Rectal smooth muscle tissue (tissue), 1 donor: ENCODE data around the gene KCNG4.
"Not testable (repeated sequence)": the region's sequence is repeated elsewhere in the genome, so short reads cannot be mapped to it uniquely, and the experiment has no call there.

Source experiments
- H3K27ac ChIP-seq: one replicate; pipeline ENCODE4 v1.7.0; 2013; ENCODE audit warnings: low read depth, low read length, inconsistent platforms
- H3K27me3 ChIP-seq: one replicate; pipeline ENCODE4 v1.7.0; 2013; ENCODE audit warnings: low read length; ENCODE audit not compliant: control insufficient read depth, insufficient read depth
- H3K36me3 ChIP-seq: one replicate; pipeline ENCODE4 v1.7.0; 2013; ENCODE audit warnings: low read length; ENCODE audit not compliant: control insufficient read depth, insufficient read depth
- H3K4me1 ChIP-seq: one replicate; pipeline ENCODE4 v1.7.0; 2013; ENCODE audit warnings: low read length; ENCODE audit not compliant: control insufficient read depth, insufficient read depth
- H3K4me3 ChIP-seq: one replicate; pipeline ENCODE4 v1.7.0; 2013; ENCODE audit warnings: low read length
- H3K9ac ChIP-seq: one replicate; pipeline ENCODE4 v1.7.0; 2013; ENCODE audit warnings: low read length

The KCNG4 gene

DNA sequence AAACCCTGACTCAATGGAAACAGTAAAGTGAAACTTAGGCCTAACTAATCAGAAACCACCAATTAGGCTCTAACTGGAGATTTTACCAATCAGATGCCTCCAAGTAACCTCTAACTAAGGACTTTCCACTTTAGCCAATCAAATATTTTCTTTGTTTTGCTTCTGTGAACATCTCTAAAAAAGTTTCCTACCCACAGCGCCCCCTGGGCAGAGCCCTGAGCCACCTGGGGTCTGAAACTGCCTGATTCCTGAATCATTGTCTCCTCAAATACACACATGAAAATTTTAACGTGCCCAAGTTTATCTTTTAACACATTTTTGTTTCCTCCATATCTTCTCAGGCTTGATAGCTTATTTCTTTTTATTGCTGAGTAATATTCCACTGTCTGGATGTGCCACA lies 29.8 kb downstream of the KCNG4 start:
- no peak overlapping the region for H3K27ac ChIP-seq
- no peaks in the 10 kb centered on the region for H3K4me1 ChIP-seq
- H3K9ac ChIP-seq: no peak overlapping the region
- no peak overlapping the region for H3K4me3 ChIP-seq
- no peaks in the 10 kb centered on the region for H3K36me3 ChIP-seq
- H3K27me3 ChIP-seq: no peaks in the 10 kb centered on the region

DNA sequence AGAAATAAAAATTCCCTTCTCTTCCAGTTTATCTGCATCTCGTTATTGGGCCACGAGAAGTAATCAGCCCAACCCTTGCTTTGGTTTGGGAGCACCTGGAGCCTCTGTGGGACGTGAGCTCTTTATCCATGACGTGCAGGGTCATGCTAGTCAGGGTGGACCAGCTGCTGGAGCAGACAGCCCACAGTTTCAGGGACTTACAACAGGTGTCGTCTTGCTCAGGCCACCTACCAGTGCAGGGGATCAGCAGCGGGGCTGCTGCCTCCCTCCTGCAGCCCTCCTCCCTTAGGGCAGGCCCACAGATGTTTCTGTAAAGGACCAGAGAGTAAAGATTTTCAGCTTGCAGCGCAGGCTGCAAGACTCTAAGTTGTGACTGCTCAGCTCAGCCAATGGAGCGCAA lies 31.9 kb downstream of the KCNG4 start:
- Histone ChIP-seq H3K27ac (no peak overlapping the region), H3K4me3 (no peak overlapping the region), H3K4me1 (no peaks in the 10 kb centered on the region), H3K36me3 (no peaks in the 10 kb centered on the region), H3K9ac (no peak overlapping the region), H3K27me3 (no peaks in the 10 kb centered on the region)

- H3K36me3 ChIP-seq: no peaks in the 10 kb centered on the region
- no peaks in the 10 kb centered on the region for H3K4me1 ChIP-seq
- no peaks in the 10 kb centered on the region for H3K27me3 ChIP-seq
- H3K9ac ChIP-seq: no peak overlapping the region
- H3K4me3 ChIP-seq: no peak overlapping the region
- H3K27ac ChIP-seq: no peak overlapping the region
These were observed 32.6 kb downstream of the KCNG4 start for GRCh38 chr16:84207251-84207650.

GRCh38 chr16:84205976-84206691 lies 33.7 kb downstream of the KCNG4 start:
- H3K36me3 ChIP-seq: no peaks in the 10 kb centered on the region
- H3K27me3 ChIP-seq: no peaks in the 10 kb centered on the region
- H3K27ac ChIP-seq: no peak overlapping the region
- no peaks in the 10 kb centered on the region for H3K4me1 ChIP-seq
- H3K9ac ChIP-seq: no peak overlapping the region
- H3K4me3 ChIP-seq: no peak overlapping the region

DNA sequence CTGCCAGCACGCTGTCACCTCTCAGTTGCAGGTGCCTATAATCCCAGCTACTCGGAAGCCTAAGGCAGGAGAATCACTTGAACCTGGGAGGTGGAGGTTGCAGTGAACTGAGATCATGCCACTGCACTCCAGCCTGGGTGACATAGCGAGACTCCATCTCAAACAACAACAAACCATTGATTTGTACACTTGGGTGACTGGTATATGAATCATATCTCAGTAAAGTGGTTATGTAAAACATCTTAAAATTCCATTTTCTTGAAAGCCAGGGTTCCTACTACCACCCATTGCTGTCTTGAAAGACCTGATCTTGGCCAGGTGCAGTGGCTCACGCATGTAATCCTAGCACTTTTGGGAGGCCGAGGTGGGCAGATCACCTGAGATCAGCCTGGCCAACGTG lies 34.7 kb downstream of the KCNG4 start:
- not testable (repeated sequence) for H3K36me3 ChIP-seq, H3K27ac ChIP-seq, H3K4me1 ChIP-seq, H3K9ac ChIP-seq, H3K27me3 ChIP-seq, H3K4me3 ChIP-seq

GRCh38 chr16:84204551-84204950 lies 35.3 kb downstream of the KCNG4 start:
- H3K9ac ChIP-seq, H3K4me1 ChIP-seq, H3K36me3 ChIP-seq, H3K27me3 ChIP-seq, H3K27ac ChIP-seq, H3K4me3 ChIP-seq: not testable (repeated sequence)

- Histone ChIP-seq H3K27me3 (no peaks in the 10 kb centered on the region), H3K27ac (no peak overlapping the region), H3K9ac (no peak overlapping the region), H3K4me3 (no peak overlapping the region), H3K4me1 (no peaks in the 10 kb centered on the region), H3K36me3 (no peaks in the 10 kb centered on the region)
These were observed 40.0 kb downstream of the KCNG4 start for GRCh38 chr16:84199861-84200260.

GRCh38 chr16:84199097-84199496 lies 40.7 kb downstream of the KCNG4 start:
- H3K9ac ChIP-seq: no peak overlapping the region

GRCh38 chr16:84198401-84198800 lies 41.4 kb downstream of the KCNG4 start:
- Histone ChIP-seq H3K4me3 (no peak overlapping the region), H3K27ac (no peak overlapping the region), H3K27me3 (no peaks in the 10 kb centered on the region), H3K36me3 (no peaks in the 10 kb centered on the region), H3K9ac (no peak overlapping the region), H3K4me1 (no peaks in the 10 kb centered on the region)

More at GRCh38 chr16:84199097-84199496, 40.7 kb downstream of the KCNG4 start:
- Histone ChIP-seq H3K4me1 (no peaks in the 10 kb centered on the region), H3K27me3 (no peaks in the 10 kb centered on the region), H3K36me3 (no peaks in the 10 kb centered on the region), H3K4me3 (no peak overlapping the region), H3K27ac (no peak overlapping the region)

DNA sequence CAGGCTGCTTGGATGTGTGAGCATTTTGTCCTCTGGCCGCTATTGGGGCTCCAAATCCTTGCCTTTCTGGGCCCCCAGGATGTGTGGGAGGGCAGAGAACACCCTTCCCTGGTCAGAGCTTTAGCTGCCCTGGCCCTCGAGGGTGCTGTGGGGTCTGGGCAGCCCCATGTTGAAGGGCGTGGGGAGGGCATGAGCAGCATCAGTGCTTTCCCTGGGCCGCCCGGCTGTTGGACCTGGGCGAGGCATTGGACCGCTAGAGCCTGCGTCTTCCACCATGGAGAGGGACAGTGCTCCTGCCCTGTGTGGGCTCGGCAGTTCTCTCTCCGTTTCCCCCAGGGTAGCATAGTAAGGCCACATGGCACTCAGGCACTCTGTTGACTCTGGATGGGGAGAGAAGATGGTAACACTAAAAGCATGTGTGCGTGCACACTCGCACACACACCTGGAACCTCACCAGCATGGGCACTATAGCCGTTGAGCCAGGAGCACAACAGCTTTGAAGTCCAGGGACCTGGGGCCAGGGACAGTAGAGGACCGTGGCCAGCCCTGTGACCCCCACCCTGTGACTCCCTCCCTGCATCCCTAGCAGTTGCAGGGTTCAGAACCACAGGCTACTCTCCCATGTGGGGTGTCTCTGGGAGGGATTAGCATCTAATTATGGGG lies 42.2 kb downstream of the KCNG4 start:
- Histone ChIP-seq H3K4me1 (no peaks in the 10 kb centered on the region), H3K4me3 (no peak overlapping the region), H3K36me3 (no peaks in the 10 kb centered on the region), H3K9ac (no peak overlapping the region), H3K27ac (no peak overlapping the region), H3K27me3 (no peaks in the 10 kb centered on the region)

- no peaks in the 10 kb centered on the region for H3K36me3 ChIP-seq
- no peak overlapping the region for H3K27ac ChIP-seq
- H3K4me3 ChIP-seq: no peak overlapping the region
- H3K9ac ChIP-seq: no peak overlapping the region
- H3K27me3 ChIP-seq: no peaks in the 10 kb centered on the region
- no peaks in the 10 kb centered on the region for H3K4me1 ChIP-seq
These were observed 43.0 kb downstream of the KCNG4 start for GRCh38 chr16:84196727-84197394.

GRCh38 chr16:84196101-84196500 lies 43.7 kb downstream of the KCNG4 start:
- no peak overlapping the region for H3K9ac ChIP-seq
- no peaks in the 10 kb centered on the region for H3K36me3 ChIP-seq
- H3K27ac ChIP-seq: no peak overlapping the region
- H3K4me3 ChIP-seq: no peak overlapping the region
- no peaks in the 10 kb centered on the region for H3K27me3 ChIP-seq
- H3K4me1 ChIP-seq: no peaks in the 10 kb centered on the region
